GF-D8 (cell line): ENCODE measurements around the gene CDT1.

Source experiments
- DNase-seq: peaks from one replicate; lab custom pipeline; 2025; lab: John Stamatoyannopoulos, UW

CDT1 gene

DNA sequence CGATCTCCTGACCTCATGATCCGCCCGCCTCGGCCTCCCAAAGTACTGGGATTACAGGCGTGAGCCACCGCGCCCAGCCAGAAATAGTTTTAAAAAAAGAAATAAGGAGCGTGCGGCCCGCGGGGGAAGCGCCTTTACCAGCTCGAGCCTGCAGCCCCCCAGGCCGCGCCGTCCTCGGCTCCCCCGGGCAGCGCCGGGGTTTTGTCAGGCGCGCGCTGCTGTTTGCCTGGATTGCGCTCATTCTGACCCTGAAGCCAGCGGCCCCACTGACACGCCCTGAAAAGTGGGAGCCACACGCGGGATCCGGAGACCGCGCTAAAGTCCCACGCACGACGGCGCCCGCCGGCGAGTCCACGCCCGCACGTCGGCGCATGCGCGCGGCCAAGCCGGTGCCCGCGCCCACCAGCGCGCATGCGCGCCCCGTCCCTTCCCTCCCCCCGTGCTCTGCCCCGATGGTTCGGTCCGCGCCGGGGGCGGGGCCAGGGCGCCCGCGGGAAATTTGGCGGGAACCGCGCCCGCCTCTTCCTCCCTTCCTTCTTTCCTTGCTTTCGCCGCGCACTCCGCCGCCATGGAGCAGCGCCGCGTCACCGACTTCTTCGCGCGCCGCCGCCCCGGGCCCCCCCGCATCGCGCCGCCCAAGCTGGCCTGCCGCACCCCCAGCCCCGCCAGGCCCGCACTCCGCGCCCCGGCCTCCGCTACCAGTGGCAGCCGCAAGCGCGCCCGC is at the start of gene CDT1:
CDT1 (plus strand) TSS at position 526 of the 724 bp plus-strand sequence; CDS start at position 569, 43 bp downstream.
- peak; percentile 32 for DNase-seq

DNA sequence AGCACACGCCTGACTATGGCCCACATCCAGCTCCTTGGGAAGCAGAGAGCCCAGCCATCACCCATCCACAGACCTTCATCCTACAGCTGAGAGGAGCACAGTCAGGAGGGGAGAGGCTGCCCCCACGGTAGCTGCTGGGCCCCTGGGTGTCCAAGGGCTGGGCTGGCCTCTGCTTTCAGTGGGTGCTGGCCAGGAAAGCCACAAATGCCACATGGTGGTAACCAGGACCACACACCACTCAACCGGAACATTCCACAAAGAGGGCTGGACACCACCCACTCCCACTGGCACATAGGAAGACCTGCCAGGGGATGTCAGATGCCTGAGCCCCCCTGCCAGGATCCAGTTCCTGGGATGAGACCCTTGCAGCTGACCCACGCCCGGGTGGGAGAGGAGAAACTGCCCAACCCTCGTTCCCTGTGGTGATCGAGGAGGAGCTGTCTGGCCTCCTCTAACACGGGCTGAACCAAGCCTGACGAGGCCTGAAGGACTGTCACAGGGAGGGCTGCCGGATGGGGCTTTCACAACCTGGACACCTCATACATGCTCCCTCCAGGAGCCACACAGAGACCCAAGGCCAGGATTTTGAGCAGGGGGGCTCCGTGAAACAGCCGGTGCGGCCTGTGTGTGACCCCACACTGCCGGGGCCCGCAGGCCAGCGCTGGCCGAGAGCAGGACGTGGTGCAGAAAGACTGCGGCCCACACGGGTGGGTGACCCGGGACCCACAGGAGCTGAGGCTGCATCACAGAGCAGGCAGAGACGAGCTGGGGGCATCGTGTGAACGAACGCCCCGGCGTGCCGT is 49.3 kb upstream of the CDT1 start:
- DNase-seq: no peak

DNA sequence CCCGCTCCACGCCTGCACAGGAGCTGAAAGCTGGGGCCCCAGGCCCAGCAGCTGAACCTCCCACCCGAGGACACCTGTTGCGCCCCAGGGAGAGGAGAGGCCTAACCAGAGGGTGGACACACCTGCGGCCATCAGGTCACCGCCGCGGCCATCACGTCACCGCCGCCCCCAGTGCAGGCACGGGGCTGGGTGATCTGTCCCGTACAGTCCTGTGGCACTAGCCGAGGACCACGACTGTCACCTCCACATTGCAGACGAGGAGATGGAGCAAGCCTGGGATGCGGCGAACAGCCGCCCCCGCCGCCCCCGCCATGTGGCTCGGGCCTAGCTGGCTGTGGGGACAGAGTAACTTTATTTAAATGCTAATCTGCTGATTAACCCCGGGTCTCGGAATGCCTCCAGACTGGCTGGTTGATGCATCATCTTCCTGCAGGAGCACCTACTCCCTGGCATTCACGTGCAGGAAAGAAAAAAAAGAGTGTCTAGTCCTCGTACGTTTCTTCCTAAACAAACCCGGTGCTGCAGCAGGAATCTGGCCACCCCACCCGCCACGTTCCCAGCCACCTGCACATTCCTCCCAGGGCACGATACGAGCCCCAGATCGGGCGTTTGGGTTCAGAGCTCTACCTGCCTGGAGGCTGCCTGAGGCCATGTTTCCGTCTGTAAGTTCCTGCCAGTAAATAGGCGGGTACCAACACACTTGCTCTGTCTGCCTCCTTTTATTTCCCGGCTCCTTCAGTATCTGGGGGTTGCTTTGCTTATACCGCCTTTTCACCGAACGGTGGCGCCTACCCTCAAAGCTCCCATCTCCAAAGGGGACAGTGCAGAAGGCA is 48.5 kb upstream of the CDT1 start:
- DNase-seq: no peak

DNA sequence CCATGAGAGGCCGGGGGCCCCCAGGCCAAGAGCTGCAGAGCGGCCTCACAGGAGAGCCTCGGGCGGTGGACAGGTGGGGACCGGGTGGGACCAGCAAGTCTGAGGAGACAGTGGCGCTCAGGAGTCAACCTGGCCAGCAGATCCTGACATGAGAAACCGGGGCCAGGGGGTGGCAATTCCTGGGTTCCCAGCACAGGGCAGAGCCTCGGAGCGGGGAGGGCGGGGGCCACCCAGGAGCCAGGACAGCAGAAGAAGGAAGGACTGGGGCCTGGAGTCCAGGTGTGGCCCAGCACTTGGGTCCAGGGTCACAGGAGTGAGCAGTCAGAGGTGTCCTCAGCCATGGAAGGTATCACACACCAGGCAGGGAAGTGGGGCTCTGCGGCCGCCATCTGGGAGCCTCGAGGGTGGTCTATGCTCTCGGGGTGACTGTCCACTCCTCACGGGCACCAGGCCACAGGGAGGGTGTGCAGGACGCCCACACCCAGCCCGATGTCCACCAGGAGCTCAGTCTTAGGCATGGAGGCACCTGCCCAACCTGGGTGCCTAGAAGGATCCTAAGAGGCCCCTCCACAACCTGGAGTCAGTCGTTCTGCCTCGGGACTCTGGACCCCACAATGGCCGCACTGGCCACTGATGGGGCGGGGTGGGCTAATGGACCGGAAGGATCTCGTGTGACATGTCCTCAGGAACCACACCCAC is 47.7 kb upstream of the CDT1 start:
- no peak for DNase-seq

DNA sequence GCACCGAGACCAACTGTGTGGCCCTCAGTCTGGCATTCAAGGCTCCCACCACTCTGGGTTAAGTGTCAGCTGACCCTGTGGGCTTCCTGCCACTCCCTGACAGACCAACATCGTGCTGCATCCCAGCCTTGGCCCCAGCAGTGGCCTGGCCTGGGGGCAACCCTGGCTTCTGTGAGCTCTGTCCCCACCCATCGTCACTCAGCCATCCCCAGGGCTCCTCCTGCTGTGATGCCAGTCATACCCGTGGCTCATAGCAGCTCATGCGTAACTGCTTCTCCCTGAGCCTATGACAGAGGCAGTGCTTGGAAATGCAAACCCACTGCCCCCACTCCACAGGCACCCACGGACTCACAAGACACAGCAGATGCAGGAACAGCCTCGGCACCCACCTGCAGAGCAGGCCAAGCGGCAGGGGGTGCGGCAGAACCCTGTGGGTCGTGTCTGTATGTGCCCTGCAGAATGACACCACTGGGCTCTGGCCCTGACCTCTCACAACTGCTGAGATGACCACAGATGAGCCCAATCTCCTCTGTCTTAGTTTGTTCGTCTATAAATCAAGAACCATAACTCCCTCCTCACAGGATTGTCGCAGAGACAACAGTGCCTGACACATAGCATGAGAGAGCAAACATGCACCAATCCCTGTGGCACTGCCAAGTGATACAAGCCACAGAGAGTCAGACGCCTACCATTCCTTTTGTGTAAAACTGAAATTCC is 45.2 kb upstream of the CDT1 start:
- no peak for DNase-seq

DNA sequence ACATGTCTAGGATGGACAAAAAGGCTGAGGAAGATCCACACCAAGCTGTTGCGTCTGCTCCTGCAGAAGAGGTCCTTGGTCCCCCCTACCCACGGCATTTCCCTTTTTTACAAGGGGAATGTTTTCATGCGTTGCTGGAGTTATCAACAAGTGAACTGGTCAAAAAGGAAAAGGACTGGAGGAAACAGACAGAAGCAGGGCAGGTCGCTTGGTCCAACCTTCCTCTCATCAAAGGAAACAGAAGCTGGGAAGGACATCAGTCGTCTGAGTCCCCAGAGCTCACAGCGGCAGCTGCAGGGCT is 44.7 kb upstream of the CDT1 start:
- DNase-seq: no peak

DNA sequence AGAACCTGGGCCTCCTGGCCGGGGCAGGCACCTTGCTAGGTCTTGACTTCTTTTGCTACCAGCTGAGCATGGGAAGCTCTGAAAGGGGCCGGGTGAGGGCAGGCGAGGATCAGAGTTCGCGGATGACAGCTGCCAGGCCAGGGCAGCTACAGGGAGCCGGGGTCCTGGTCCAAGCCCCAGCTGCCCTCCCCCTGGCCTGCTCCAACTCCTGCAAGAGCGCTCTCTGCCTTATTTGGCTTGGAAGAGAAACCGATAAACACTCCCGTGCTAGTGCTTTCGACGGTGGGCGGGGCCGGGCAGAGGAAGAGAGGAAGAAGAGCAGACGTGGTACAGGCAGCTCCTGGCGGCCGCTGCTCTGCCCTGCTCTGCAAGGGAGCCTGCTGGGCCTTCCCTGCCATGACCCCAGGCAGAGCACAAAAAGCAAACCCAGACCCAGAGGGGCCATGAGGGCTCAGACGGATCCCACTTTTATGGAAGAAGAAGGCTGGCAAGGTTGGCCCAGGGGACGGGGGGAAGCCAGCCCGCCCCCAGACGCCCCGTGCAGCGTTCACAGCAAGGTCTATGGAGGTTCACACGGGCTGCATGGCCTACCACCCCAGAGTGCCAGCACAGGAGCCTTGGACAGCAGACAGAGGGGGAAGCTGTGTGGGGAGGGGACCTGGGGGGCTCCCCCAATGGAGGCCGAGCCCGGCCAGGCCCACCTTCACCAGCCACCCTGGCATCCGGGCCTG is 44.2 kb upstream of the CDT1 start:
- DNase-seq: no peak

DNA sequence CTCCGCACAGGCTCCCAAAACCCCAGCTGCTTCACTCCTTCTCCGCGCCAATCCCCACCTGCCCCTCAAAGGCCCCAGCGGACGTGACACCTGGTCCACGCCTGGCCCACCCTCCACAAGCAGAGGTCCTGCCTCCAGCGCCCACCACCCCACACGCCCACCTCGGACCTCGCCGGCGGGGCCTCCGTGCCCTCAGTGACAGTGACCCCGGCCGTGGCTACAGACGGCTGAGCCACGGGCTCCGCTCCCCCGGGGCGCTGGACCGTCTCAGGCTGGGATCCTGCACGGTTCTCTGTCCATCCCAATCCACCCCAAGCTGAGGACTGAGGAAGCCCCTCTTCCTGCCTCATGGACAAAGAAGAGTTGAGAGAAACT is 43.6 kb upstream of the CDT1 start:
- no peak for DNase-seq

DNA sequence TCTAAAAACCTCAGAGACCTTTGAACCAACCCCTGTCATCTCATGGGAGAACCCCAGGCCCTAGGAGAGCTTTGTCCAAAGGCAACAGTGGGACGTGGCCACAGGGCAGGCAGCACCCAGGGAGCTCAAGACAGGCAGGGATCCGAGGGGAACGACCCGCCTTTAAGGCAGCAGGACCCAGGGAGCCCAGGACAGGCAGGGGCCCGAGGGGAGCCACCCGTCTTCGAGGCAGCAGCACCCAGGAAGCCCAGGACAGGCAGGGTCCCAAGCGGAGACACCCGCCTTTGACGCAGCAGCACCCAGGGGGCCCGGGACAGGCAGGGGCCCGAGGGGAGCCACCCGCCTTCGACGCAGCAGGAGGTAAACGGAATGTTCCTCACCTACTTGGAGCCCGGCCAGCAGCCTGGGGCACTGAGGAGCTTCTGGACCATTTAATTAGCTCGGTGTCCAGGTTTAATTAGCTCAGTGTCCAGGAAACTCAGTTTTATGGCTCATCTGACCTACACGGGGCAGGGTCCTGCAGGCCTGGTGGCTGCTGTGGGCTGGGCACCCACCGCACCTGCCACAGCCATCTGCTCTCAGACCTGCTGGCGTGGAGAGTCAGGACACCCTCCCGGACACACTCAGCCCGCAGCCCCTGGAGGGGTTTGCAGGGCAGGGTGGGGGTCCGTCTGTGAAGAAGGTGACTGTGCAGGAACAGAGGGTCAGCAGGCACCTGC is 43.0 kb upstream of the CDT1 start:
- DNase-seq: no peak

DNA sequence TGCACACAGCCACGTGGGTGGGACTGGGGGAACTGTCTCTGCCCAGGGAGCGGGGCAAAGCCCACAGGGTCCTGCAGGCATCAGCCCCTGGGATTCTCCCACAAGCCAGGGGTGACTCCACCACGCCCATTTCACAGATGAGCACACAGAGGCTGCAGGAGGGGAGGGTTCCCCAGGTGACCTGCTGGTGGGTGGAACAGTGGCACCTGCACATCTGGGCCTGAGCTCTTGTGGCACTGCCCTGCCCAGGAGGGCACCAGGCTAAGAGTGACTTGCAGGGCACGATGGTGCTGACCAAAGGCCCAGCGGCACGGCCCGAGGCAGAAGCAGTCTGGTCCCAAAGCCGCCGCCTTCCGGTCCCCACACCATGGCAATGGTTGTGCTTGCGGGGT is 42.5 kb upstream of the CDT1 start:
- DNase-seq: no peak

DNA sequence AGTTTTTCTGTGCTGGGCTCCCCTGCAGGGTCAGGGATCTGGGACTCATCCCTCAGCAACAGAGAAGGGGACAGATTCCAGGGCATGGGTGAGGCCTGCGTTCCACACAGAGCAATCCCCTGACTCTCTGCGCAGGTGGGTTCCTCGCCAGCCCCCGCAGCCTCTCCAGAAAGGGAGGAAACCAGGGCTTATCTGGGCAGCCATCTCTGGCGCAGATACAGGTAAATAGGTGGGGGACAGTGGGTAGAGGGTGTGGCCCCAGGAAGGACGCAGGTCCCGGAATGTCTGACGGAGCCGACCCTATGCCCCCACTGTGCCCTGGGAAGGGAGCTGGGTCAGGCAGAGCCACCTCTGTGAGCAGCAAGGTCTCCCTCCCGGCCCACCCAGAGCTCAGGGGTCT is 41.8 kb upstream of the CDT1 start:
- no peak for DNase-seq

DNA sequence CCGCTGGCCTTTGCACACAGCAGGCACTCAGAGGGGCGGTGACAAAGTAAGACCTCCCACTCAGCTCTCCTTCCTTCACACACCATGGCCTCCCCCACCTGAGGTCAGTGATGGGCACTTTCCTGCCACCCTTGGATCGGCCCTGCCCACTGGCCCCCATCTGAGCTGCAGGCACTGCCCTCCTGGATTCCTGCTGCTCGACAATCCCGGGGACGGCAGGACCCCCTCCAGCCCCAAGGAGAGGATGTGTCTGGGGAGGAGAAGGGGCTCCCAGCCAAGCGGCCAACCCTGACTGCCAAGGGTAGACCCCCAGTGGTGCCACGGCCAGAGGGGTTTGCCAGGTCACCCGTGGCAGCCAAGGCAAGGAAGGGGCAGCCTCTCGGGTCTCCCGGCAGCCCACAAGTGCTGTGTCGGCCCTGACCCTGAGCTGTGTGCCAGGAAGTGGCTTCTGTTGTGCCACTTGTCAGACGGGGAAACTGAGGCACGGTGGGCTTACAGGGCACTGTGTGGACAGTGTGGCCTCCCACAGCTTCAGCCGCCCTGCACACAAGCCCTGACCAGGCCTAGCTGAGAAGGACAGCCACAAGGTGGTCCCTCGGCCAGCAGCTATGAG is 41.2 kb upstream of the CDT1 start:
- no peak for DNase-seq

DNA sequence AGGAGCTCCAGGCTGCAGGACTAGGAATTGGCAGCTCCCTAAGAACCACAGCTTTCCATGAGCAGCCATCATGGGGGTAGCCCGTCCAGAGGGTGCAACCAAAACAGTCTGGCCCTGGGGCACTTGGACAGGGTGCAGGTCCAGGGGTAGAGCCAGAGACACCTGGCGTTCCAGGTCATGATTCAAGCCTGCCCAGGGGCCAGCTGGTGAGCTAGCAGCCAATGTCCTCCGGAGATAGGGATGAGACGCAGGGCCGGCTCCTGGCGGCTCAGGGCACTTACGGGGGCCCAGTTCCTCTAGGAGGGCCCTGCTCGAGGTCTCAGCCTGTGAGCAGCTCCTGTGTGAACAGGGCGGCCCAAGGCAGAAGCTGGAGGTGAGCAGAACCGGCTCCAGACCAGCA is 40.6 kb upstream of the CDT1 start:
- DNase-seq: no peak

DNA sequence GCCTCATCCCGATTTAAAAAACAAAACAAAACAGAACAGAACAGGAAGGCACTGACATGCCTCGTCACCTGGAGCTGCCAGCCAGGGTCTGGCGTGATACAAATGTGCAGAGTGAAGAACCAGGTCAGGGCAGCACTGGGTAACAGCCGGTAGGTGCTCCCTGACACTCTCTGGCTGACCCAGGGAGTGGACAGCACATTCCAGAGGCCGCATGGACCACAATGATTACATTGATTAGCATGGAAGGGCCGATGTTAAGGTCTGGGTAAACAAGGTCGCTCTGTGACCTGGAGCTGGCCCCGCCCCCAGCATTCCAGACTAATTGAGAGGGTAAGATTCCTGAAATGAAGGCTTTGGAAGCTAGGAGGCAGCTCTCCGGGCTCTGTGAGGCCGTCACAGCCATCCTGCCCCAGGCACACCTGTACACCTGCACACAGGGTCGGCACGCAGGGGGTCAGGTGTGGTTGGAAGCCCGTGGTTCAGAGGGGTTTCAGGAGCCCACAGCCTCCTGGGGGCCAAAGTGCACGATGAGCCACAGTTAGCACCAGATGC is 40.0 kb upstream of the CDT1 start:
- DNase-seq: no peak

DNA sequence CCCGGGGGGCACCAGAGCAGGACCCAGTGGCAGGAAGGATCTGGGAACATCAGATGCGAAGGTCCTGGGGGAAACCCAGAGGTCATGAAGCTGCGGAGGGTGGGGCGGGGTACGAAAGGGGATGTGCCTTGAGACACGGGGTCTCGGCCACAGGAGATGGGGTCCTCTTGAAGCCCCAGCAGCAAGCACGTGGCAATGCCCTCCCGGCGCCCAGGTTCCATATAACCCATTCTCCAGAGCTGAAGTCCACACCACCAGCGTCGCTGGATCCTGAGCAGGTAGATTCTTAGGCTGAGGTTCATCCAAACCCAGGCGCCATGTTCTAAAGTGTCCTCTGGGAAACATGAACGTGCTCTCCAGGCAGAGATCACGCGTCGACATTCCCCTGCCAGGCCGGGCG is 39.5 kb upstream of the CDT1 start:
- DNase-seq: no peak

DNA sequence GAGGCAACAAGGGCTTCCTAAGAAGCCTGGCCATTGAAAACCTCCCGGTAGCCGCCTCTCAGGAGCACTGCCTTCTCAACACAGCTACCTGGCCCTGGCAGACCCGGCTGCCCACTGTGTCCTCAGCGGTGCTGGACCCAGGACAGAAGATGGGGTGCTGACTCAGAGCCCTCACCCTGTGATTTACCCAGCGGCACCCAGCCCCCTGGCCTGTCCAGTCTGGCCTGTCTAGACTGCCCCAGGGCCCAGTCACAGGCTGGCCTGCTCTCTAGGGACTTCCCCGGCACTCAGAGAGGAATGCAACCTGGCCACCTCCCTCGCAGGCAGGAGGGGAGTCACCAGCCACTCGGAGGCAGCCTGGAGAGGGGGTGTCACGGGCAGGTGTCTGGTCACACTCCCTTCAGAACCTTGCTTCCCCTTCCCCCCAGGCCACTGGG is 38.7 kb upstream of the CDT1 start:
- no peak for DNase-seq

DNA sequence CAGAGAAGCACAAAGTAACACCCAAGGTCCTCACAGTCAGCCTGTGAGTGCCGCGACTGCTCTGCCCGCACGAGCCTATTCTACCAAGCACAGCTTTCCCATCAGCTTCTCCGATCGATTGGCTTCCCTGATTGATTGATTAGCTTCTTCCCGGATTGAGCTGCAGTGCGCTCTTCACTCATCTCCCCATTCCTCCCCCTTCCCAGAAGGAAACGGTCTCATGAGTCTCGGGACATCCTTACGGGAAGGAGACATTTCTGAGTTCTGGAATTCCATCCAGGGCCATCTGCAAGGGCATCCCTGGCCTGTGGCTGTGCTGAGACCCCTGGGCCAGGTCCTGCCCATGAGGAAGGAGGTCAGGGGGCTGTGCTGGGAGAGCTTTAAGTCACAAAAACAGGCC is 36.6 kb upstream of the CDT1 start:
- DNase-seq: no peak

DNA sequence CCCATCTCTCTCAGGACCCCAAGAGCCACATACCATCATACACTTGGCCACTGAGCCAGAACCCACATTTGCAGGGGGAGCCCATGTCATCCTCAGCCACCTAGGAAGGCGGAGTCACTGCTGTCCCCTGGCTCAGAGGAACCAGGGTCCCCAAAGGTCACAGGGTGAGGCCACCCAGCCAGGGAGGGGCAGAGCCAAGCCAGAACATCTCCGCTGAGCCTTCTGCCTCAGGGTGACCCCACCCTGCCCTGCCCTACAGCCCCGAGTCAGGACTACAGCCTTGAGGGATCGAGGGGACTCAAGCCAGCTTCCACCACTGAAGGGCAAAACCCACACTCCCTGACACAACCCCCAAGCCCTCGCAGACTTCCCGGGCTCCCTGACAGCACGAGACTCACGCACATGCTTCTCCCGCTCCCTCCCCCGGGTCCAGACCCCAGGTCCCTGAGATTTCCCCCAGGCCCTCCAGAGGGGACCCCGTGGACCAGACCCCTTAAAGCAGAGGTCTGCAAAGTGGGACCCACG is 36.0 kb upstream of the CDT1 start:
- DNase-seq: no peak

DNA sequence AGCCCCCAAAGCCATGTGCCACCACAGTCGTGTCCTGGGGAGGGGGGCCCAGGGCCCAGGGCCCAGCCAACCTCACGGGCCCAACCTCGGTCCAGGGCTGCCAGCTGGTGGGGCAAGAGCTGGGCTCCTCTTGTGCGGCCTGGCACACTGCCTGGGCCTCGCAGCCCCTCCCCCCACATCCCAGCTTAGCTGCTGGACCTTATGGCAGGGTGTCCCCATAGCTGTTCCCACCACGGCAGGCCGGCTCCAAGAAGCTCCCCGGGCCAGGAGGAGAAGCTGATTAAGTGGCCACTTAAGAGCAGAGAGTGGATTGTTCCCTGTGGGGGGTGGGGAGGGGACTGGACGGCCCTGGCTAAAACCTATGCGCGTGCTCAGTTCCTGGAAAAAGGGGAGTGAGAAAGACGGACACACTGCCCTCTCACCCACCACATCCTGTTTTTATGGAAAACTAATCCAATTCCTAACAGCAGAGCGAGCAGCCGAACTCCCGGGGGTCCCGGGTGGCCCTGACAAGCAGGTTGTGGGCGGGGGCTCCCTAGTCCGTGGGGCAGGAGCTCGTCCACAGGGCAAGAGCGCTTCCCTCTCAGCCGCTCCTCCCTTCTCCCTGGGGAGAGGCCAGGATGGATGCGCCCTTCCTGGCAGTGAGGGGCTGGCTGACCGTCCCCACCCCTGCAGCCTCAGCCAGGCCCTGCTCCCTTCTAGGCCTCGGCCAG is 35.4 kb upstream of the CDT1 start:
- DNase-seq: peak; percentile 19
